PFSK-1 (cell line): ENCODE measurements around the gene TNFSF12.

Experiments
- FOXP2 ChIP-seq: optimal IDR thresholded peaks from 2 replicates; pipeline ENCODE3; 2011; ENCODE audit warnings: borderline replicate concordance, control low read depth, inconsistent platforms; ENCODE audit not compliant: insufficient read depth; ENCODE audit errors: extremely low read length, extremely low read depth
- POLR2AphosphoS5 ChIP-seq: IDR thresholded peaks from 2 replicates; pipeline ENCODE4 v1.6.1; 2012; ENCODE audit warnings: low read depth, mild to moderate bottlenecking, control low read depth, low read length, moderate library complexity
- SIN3A ChIP-seq: IDR thresholded peaks from 2 replicates; pipeline ENCODE4 v1.6.1; 2012; ENCODE audit warnings: mild to moderate bottlenecking, low read length, moderate library complexity, borderline replicate concordance; ENCODE audit not compliant: insufficient read depth
- TAF1 ChIP-seq: IDR thresholded peaks from 2 replicates; pipeline ENCODE4 v1.6.1; 2012; ENCODE audit warnings: low read length, control low read depth, borderline replicate concordance; ENCODE audit not compliant: insufficient read depth
- TF ChIP-seq, protein P1 (sequence below), 2 experiments: IDR thresholded peaks; 2 replicates each; pipeline versions ENCODE4 v1.6.1 to v1.8.0; 2011 to 2012; ENCODE audit warnings: low read depth in 2 of 2, low read length in 2 of 2, control low read depth in 1 of 2, inconsistent platforms in 1 of 2, mild to moderate bottlenecking in 1 of 2, moderate library complexity in 1 of 2; ENCODE audit not compliant: insufficient read depth in 1 of 2

TNFSF12 gene

DNA sequence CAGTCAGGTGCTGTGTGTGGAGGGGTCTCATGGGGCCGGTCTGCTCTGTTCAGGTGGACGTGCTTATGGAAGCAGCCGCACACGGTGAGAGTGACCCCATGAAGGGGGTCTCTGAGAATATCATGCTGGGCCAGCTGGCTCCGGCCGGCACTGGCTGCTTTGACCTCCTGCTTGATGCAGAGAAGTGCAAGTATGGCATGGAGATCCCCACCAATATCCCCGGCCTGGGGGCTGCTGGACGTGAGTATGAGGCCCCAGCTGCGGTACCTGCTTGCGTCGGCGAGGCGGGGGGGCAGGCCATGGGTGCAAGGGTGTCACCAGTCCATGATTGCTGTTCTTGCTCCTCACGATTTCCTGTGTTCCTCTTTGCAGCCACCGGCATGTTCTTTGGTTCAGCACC, 36.8 kb upstream of the TNFSF12 start:
- no peak for TF ChIP-seq TAF1
- no peak for TF ChIP-seq FOXP2
- no peak for TF ChIP-seq POLR2AphosphoS5

DNA sequence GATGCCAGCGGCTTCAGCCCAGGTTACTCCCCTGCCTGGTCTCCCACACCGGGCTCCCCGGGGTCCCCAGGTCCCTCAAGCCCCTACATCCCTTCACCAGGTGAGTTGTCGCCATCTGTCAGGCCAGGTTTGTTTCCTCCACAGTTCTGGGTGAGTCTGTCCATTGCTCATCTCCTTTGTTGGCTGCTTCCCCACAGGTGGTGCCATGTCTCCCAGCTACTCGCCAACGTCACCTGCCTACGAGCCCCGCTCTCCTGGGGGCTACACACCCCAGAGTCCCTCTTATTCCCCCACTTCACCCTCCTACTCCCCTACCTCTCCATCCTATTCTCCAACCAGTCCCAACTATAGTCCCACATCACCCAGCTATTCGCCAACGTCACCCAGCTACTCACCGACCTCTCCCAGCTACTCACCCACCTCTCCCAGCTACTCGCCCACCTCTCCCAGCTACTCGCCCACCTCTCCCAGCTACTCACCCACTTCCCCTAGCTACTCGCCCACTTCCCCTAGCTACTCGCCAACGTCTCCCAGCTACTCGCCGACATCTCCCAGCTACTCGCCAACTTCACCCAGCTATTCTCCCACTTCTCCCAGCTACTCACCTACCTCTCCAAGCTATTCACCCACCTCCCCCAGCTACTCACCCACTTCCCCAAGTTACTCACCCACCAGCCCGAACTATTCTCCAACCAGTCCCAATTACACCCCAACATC, 35.9 kb upstream of the TNFSF12 start:
- TF ChIP-seq TAF1 (no peak), FOXP2 (no peak), SIN3A (no peak), POLR2AphosphoS5 (no peak)
- TF ChIP-seq, protein P1, sequence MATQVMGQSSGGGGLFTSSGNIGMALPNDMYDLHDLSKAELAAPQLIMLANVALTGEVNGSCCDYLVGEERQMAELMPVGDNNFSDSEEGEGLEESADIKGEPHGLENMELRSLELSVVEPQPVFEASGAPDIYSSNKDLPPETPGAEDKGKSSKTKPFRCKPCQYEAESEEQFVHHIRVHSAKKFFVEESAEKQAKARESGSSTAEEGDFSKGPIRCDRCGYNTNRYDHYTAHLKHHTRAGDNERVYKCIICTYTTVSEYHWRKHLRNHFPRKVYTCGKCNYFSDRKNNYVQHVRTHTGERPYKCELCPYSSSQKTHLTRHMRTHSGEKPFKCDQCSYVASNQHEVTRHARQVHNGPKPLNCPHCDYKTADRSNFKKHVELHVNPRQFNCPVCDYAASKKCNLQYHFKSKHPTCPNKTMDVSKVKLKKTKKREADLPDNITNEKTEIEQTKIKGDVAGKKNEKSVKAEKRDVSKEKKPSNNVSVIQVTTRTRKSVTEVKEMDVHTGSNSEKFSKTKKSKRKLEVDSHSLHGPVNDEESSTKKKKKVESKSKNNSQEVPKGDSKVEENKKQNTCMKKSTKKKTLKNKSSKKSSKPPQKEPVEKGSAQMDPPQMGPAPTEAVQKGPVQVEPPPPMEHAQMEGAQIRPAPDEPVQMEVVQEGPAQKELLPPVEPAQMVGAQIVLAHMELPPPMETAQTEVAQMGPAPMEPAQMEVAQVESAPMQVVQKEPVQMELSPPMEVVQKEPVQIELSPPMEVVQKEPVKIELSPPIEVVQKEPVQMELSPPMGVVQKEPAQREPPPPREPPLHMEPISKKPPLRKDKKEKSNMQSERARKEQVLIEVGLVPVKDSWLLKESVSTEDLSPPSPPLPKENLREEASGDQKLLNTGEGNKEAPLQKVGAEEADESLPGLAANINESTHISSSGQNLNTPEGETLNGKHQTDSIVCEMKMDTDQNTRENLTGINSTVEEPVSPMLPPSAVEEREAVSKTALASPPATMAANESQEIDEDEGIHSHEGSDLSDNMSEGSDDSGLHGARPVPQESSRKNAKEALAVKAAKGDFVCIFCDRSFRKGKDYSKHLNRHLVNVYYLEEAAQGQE (IDR thresholded peaks at IDR 0.05; ENCODE audit: insufficient read depth in 1 of 2, low read depth in 2 of 2, low read length in 2 of 2), result no peak

DNA sequence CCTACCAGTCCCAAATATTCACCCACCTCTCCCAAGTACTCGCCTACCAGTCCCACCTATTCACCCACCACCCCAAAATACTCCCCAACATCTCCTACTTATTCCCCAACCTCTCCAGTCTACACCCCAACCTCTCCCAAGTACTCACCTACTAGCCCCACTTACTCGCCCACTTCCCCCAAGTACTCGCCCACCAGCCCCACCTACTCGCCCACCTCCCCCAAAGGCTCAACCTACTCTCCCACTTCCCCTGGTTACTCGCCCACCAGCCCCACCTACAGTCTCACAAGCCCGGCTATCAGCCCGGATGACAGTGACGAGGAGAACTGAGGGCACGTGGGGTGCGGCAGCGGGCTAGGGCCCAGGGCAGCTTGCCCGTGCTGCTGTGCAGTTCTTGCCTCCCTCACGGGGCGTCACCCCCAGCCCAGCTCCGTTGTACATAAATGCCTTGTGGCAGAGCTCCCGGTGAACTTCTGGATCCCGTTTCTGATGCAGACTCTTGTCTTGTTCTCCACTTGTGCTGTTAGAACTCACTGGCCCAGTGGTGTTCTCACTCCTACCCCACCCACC, 34.9 kb upstream of the TNFSF12 start:
- TF ChIP-seq TAF1 (no peak), SIN3A (no peak), FOXP2 (no peak), POLR2AphosphoS5 (no peak)
- TF ChIP-seq, protein P1 (IDR thresholded peaks at IDR 0.05; ENCODE audit: insufficient read depth in 1 of 2, low read depth in 2 of 2, low read length in 2 of 2), result no peak

DNA sequence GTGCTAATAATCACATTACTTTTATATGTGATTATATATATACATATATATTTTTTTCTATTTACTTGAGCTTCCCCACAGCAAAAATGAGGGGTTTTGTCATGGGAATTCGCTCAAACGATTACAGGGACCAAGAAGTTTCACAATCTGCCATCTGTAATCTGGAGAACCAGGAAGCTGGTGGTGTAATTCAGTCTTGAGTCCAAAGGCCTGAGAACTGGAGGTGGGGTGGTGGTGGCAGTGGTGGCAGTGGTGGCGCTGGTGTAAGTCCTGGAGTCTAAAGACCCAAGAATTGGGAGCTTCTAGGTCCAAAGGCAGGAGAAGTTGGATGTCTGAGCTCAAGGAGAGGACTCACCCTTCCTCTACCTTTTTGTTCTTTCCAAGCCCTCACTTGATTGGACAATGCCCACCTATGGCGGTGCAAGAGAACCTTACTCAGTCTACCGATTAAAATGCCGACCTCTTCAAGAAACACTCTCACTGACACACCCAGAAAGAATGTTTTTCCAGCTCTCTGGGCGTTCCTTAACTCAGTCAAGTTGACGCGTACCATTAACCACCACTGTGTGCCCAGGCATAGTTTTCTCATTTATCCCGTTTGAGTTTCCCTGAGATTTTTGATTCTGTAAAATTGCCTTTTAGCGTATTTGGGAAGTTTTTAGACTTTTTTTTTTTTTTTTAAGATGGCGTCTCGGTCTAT, 32.8 kb upstream of the TNFSF12 start:
- TF ChIP-seq, protein P1 (IDR thresholded peaks at IDR 0.05; ENCODE audit: insufficient read depth in 1 of 2, low read depth in 2 of 2, low read length in 2 of 2), result no peak
- TF ChIP-seq FOXP2 (no peak), POLR2AphosphoS5 (no peak), SIN3A (no peak), TAF1 (no peak)

DNA sequence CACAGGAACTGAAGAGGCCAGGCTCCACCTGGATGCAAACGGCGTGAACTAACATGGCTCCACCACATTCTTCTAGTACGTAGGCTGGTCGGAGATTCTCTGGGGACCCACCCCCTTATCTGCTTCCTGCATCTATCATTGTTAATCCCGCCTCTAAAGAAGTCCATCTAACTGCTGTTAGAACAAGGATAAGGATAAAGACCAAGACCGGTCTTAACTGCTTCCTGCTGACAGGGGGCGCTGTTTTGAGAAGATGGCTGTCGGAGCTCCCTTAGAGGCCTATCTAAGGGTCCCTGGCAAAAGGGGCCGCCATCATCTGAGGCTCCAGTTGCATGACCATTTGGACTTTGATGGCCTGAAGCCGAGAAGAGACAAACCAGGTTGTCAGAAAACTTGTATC, 25.8 kb upstream of the TNFSF12 start:
- no peak for TF ChIP-seq SIN3A
- TF ChIP-seq POLR2AphosphoS5, result no peak
- no peak for TF ChIP-seq TAF1
- TF ChIP-seq FOXP2, result no peak
- TF ChIP-seq, protein P1 (IDR thresholded peaks at IDR 0.05; ENCODE audit: insufficient read depth in 1 of 2, low read depth in 2 of 2, low read length in 2 of 2), result no peak
